HEK293 (cell line): ENCODE results near the gene LMLN.
A peak's percentile ranks its signal among the peaks of the same experiment; 100 is the strongest.
"Not testable (repeated sequence)": the region's sequence is repeated elsewhere in the genome, so short reads cannot be mapped to it uniquely, and the experiment has no call there.

Experiments
- CTCF ChIA-PET: fragments of 350-600 bp; formaldehyde crosslinking; extraction: SDS; loops from one replicate; lab custom pipeline; 2021; ENCODE audit warnings: antibody characterized with exemption; lab: Yijun Ruan, JAX
- POLR2A ChIA-PET: fragments of 300-600 bp; formaldehyde crosslinking; extraction: SDS; loops from one replicate; lab custom pipeline; 2020; ENCODE audit warnings: antibody characterized with exemption, inconsistent platforms; lab: Yijun Ruan, JAX
- H3K27ac ChIP-seq: fragments of 200-500 bp; sonication (Bioruptor generic); 2 replicates; pipeline ENCODE4 v1.5.1; 2014; ENCODE audit warnings: low read depth, low read length, control low read depth, inconsistent platforms; ENCODE audit errors: extremely low read depth
- H3K36me3 ChIP-seq, 2 experiments: fragments of 200-500 bp in 1 of 2; sonication (Bioruptor generic) in 1 of 2; 1 replicate in 1 of 2; 2 replicates in 1 of 2; pipeline ENCODE4 v1.5.1; 2014 to 2017; ENCODE audit warnings: inconsistent platforms in 2 of 2, low read length in 2 of 2; ENCODE audit not compliant: control insufficient read depth in 2 of 2, insufficient read depth in 1 of 2
- H3K4me1 ChIP-seq: fragments of 200-500 bp; sonication (Bioruptor generic); 2 replicates; pipeline ENCODE4 v1.5.1; 2014; ENCODE audit warnings: mild to moderate bottlenecking, low read length, inconsistent platforms; ENCODE audit not compliant: control insufficient read depth, insufficient read depth
- H3K4me3 ChIP-seq: 2 replicates; pipeline ENCODE4 v1.5.1; 2011; ENCODE audit warnings: low read depth, mild to moderate bottlenecking, control low read depth, low read length, moderate library complexity
- H3K9me3 ChIP-seq: fragments of 200-500 bp; sonication (Bioruptor generic); 2 replicates; pipeline ENCODE4 v1.5.1; 2014; ENCODE audit warnings: low read depth, low read length, inconsistent platforms; ENCODE audit not compliant: control insufficient read depth, insufficient read depth
- HOXA7 ChIP-seq: sonication (generic); formaldehyde crosslinking; IDR thresholded peaks from 2 replicates; pipeline ENCODE4 v1.8.1; 2022; ENCODE audit warnings: missing genetic modification reagents, borderline replicate concordance
- MZF1 ChIP-seq: fragments of 450-650 bp; formaldehyde crosslinking; IDR thresholded peaks from 2 replicates; pipeline ENCODE4 v1.5.1; 2017; ENCODE audit warnings: missing biosample characterization, missing genetic modification characterization, borderline replicate concordance
- SETDB1 ChIP-seq: IDR thresholded peaks from one replicate; pipeline ENCODE4 v1.6.1; 2017; ENCODE audit warnings: mild to moderate bottlenecking, low read length, moderate library complexity, mixed read lengths; ENCODE audit not compliant: insufficient read length
- TCF7L2 ChIP-seq: IDR thresholded peaks from 2 replicates; pipeline ENCODE4 v1.6.1; 2011; ENCODE audit warnings: low read depth, mild to moderate bottlenecking, inconsistent platforms, low read length, moderate library complexity, borderline replicate concordance
- ZBTB17 ChIP-seq: fragments of 450-650 bp; formaldehyde crosslinking; IDR thresholded peaks from 2 replicates; pipeline ENCODE4 v1.5.1; 2016; ENCODE audit warnings: missing biosample characterization, missing genetic modification characterization
- ZBTB7A ChIP-seq: fragments of 450-650 bp; formaldehyde crosslinking; IDR thresholded peaks from 2 replicates; pipeline ENCODE4 v1.5.1; 2016; ENCODE audit warnings: low read depth, missing biosample characterization, missing genetic modification characterization
- ZNF10 ChIP-seq: fragments of 450-650 bp; formaldehyde crosslinking; IDR thresholded peaks from 2 replicates; pipeline ENCODE4 v1.5.1; 2017; ENCODE audit warnings: missing biosample characterization, missing genetic modification characterization
- ZNF121 ChIP-seq: fragments of 450-650 bp; formaldehyde crosslinking; IDR thresholded peaks from 2 replicates; pipeline ENCODE4 v1.5.1; 2016; ENCODE audit warnings: missing biosample characterization, missing genetic modification characterization
- ZNF2 ChIP-seq: fragments of 450-650 bp; formaldehyde crosslinking; IDR thresholded peaks from 2 replicates; pipeline ENCODE4 v1.5.1; 2016; ENCODE audit warnings: missing biosample characterization, missing genetic modification characterization
- ZNF239 ChIP-seq: fragments of 450-650 bp; formaldehyde crosslinking; IDR thresholded peaks from 2 replicates; pipeline ENCODE4 v1.5.1; 2016; ENCODE audit warnings: missing biosample characterization, missing genetic modification characterization
- ZNF274 ChIP-seq, 2 experiments: fragments of 200-500 bp in 1 of 2; fragments of 450-650 bp in 1 of 2; sonication (Bioruptor generic) in 1 of 2; formaldehyde crosslinking in 1 of 2; IDR thresholded peaks; 2 replicates each; pipeline versions ENCODE4 v1.5.1 to v1.6.1; 2014 to 2016; ENCODE audit warnings: borderline replicate concordance in 1 of 2, inconsistent platforms in 1 of 2, low read length in 1 of 2, missing biosample characterization in 1 of 2, missing genetic modification characterization in 1 of 2
- ZNF292 ChIP-seq: fragments of 450-650 bp; formaldehyde crosslinking; IDR thresholded peaks from 2 replicates; pipeline ENCODE4 v1.5.1; 2016; ENCODE audit warnings: low read depth, missing biosample characterization, missing genetic modification characterization, borderline replicate concordance
- ZNF335 ChIP-seq: fragments of 450-650 bp; formaldehyde crosslinking; conservative IDR thresholded peaks from 2 replicates; pipeline ENCODE4 v1.5.1; 2016; ENCODE audit warnings: missing biosample characterization, missing genetic modification characterization
- ZNF521 ChIP-seq: fragments of 450-650 bp; formaldehyde crosslinking; IDR thresholded peaks from 2 replicates; pipeline ENCODE4 v1.5.1; 2017; ENCODE audit warnings: missing biosample characterization, mild to moderate bottlenecking, missing genetic modification characterization
- ZNF600 ChIP-seq: fragments of 450-650 bp; formaldehyde crosslinking; IDR thresholded peaks from 2 replicates; pipeline ENCODE4 v1.5.1; 2016; ENCODE audit warnings: missing biosample characterization, missing genetic modification characterization
- ZNF658 ChIP-seq: fragments of 450-650 bp; formaldehyde crosslinking; IDR thresholded peaks from 2 replicates; pipeline ENCODE4; 2016; ENCODE audit warnings: missing biosample characterization, missing genetic modification characterization
- ZNF664 ChIP-seq: fragments of 450-650 bp; formaldehyde crosslinking; IDR thresholded peaks from 2 replicates; pipeline ENCODE4 v1.5.1; 2016; ENCODE audit warnings: missing biosample characterization, missing genetic modification characterization
- ZNF701 ChIP-seq: fragments of 450-650 bp; formaldehyde crosslinking; IDR thresholded peaks from 2 replicates; pipeline ENCODE4 v1.5.1; 2016; ENCODE audit warnings: missing biosample characterization, missing genetic modification characterization
- TF ChIP-seq, protein P1 (sequence below): fragments of 450-650 bp; formaldehyde crosslinking; IDR thresholded peaks from 2 replicates; pipeline ENCODE4 v1.5.1; 2016; ENCODE audit warnings: missing biosample characterization, missing genetic modification characterization

The LMLN gene

DNA sequence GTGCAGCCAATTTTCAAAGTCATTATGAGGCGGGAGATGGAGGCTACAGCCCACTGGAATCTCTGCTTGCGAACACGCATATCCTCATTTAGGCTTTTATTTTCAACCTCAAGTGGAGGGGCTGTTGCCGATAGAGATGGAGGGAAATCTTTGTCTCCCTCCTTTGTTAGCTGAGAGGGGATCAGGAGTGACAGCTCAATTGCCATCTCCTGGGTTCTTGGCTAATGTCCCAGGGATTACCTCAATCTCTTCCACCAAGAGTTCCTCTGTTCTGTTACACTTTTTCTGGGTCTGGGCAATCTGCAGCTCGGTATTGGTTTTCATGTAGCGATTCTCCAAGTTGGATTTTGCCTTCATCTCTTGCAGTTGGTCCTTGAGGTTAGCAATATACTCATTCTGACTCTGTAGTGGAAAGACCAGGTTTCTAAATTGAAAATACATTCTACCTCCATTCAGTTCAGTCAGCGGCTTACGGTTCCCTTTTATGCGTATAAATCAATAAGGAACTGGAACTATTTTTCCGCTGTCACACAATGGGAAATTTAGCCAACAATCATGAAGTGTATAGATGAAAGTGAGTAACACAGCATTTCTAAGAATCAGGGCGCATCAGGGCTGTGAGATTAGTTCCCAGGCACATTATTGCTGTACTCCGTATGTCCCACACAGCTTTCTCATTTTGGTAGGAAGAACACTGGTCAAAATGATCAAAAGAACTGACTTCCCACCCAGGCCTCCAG is 46.2 kb upstream of the LMLN start:
- ChIA-PET POLR2A (no interaction called here), CTCF (interaction anchor here (0.6 to 1.2 kb wide), 3 partner anchors 9 to 147 kb away, joined by 3 to 4 read pairs (median 4); no protein-coding TSS in a partner anchor)
- Histone ChIP-seq H3K4me3 (no peak overlapping the region), H3K27ac (no peak overlapping the region), H3K4me1 (no peaks in the 10 kb centered on the region), H3K9me3 (no peaks in the 10 kb centered on the region), H3K36me3 (no peaks in the 10 kb centered on the region)
- TF ChIP-seq ZNF521 (tag by site-specific recombination) (no peak), ZBTB17 (0 out of 2 replicates have a peak, but pooled peaks have one; percentile 33)

DNA sequence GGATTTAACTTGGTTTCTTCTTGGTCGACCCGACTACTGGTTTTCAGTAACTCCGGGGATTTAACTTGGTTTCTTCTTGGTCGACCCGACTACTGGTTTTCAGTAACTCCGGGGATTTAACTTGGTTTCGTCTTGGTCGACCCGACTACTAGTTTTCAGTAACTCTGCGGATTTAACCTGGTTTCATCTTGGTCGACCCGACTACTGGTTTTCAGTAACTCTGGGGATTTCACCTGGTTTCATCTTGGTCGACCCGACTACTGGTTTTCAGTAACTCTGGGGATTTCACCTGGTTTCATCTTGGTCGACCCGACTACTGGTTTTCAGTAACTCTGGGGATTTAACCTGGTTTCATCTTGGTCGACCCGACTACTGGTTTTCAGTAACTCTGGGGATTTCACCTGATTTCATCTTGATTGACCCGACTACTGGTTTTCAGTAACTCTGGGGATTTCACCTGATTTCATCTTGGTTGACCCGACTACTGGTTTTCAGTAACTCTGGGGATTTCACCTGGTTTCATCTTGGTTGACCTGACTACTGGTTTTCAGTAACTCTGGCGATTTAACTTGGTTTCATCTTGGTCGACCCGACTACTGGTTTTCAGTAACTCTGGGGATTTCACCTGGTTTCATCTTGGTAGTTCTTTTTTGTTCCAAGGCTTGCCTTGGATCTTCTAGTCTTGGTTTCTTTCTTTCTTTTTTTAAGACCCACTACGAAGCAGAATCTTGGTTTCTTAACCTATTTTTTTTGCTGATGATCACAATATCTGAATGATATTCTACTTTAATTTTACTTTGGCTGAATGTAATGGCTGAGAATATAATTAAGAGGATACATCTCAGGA is 38.4 kb upstream of the LMLN start:
- H3K4me3 ChIP-seq, H3K27ac ChIP-seq, H3K9me3 ChIP-seq, H3K36me3 ChIP-seq, CTCF ChIA-PET, POLR2A ChIA-PET, H3K4me1 ChIP-seq: not testable (repeated sequence)

DNA sequence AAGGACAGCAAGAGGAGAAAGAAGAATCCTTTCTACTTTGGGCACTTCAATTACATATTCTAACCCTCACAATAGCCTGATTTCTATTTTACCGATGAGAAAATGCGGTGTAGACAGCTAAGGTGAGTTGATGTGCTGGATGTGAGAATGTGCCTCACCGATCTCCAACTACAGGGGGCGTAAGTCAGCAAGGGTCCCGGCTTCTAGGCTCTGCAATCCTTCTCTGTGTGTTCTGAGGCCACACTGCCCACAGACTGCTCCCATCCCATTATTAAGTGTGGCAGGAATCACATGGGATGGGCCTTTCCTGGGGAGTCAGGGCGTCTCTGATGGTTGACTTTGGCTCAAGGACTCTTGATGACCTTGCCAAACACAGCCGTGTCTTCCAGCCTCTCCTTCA is 33.6 kb upstream of the LMLN start:
- peaks cover 0 to 11% of the 10 kb centered on the region in 2 experiments; a peak in 2 of 3 replicates for H3K36me3 ChIP-seq
- H3K4me1 ChIP-seq = no peaks in the 10 kb centered on the region
- no peak for TF ChIP-seq ZNF701
- no peak for TF ChIP-seq ZNF121 (tag by site-specific recombination)
- no peak for TF ChIP-seq SETDB1
- TF ChIP-seq HOXA7 = no peak
- TF ChIP-seq ZBTB7A (tag by site-specific recombination) = no peak
- TF ChIP-seq ZNF658 (tag by site-specific recombination) = no peak
- no peak for TF ChIP-seq ZNF239 (tag by site-specific recombination)
- no peak for TF ChIP-seq ZNF274 (IDR thresholded peaks at IDR 0.05; ENCODE audit: low read length)
- no peak for TF ChIP-seq ZNF274 (tag by site-specific recombination; IDR thresholded peaks at IDR 0.05; ENCODE audit: borderline replicate concordance)
- TF ChIP-seq ZNF664 (tag by site-specific recombination) = no peak
- no peak for TF ChIP-seq TCF7L2
- no peak for TF ChIP-seq MZF1
- TF ChIP-seq ZNF292 = no peak
- TF ChIP-seq ZNF600 (tag by site-specific recombination) = no peak
- TF ChIP-seq, protein P1, sequence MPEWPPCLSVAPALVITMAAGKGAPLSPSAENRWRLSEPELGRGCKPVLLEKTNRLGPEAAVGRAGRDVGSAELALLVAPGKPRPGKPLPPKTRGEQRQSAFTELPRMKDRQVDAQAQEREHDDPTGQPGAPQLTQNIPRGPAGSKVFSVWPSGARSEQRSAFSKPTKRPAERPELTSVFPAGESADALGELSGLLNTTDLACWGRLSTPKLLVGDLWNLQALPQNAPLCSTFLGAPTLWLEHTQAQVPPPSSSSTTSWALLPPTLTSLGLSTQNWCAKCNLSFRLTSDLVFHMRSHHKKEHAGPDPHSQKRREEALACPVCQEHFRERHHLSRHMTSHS (tag by site-specific recombination) = no peak
- TF ChIP-seq ZNF335 (tag by site-specific recombination) = no peak
- no peak for TF ChIP-seq ZNF2 (tag by site-specific recombination)
- no peak for TF ChIP-seq ZNF10 (tag by site-specific recombination)
- POLR2A ChIA-PET = no interaction called here
- H3K27ac ChIP-seq = no peak overlapping the region
- CTCF ChIA-PET = no interaction called here
- H3K9me3 ChIP-seq = no peaks in the 10 kb centered on the region
- H3K4me3 ChIP-seq = no peak overlapping the region
